GM19455 (cell line): ENCODE results near the gene SLC66A3.
"Not testable (repeated sequence)": the region's sequence is repeated elsewhere in the genome, so short reads cannot be mapped to it uniquely, and the experiment has no call there.

Experiments
- ATAC-seq: cut with Tn5 transposase; IDR thresholded peaks from one replicate; pipeline ENCODE4 v1.9.1; 2021; ENCODE audit not compliant: unreplicated experiment

The SLC66A3 gene

GRCh38 chr2:11161747-11162146, 6.5 kb downstream of the SLC66A3 start:
- no peak for ATAC-seq

DNA sequence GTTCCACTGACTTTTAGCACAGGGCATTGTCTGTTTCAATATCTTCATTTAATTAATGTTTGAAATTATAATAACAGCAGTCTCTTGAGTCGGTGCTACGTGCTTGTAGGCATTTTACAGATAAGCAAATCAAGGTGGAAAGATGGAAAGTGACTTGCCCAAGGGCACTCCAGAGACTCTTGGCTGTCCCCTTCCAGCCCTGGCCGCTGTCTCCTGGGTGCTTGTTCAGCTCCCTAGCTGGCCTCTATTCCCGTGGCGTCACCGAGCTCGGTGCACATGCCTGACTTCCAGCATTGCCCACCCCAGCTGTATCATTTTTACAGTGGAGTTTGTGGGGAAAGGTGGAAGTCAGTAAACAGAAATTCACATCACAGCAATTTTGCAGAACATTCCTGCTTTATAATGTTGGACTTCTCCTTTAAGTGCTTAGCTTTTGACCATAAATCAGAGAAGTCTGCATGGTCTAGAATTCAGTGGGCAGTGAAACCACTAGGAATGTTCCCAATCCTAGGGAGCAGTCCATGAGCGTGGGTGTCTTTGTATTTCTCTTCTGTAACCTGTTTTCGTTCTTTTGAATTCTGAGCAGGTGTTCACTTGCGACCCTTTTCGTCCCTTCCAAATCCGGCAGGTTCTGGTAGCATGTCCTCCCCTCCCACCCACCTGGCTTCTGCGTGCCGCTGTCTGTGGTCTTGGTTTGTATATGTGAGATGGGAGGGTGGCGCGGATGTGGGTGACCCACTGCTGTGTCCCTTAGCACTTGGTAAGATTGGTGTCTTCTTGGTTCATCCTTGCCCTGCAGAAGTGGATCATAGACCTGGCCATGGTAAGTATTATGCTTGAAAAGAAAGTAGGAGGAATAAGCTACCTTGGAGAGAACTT, 8.4 kb downstream of the SLC66A3 start:
- ATAC-seq = no peak

DNA sequence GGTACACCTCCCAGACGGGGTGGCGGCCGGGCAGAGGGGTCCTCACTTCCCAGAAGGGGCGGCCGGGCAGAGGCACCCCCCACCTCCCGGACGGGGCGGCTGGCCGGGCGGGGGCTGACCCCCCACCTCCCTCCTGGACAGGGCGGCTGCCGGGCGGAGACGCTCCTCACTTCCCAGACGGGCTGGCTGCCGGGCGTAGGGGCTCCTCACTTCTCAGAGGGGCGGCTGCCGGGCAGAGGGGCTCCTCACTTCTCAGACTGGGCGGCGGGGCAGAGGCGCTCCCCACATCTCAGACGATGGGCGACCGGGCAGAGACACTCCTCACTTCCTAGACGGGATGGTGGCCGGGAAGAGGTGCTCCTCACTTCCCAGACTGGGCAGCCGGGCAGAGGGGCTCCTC, 9.8 kb downstream of the SLC66A3 start:
- not testable (repeated sequence) for ATAC-seq

GRCh38 chr2:11166476-11166875, 11.2 kb downstream of the SLC66A3 start:
- no peak for ATAC-seq

GRCh38 chr2:11168488-11168887, 13.2 kb downstream of the SLC66A3 start:
- ATAC-seq = no peak

GRCh38 chr2:11169333-11169732, 14.1 kb downstream of the SLC66A3 start:
- ATAC-seq = no peak

DNA sequence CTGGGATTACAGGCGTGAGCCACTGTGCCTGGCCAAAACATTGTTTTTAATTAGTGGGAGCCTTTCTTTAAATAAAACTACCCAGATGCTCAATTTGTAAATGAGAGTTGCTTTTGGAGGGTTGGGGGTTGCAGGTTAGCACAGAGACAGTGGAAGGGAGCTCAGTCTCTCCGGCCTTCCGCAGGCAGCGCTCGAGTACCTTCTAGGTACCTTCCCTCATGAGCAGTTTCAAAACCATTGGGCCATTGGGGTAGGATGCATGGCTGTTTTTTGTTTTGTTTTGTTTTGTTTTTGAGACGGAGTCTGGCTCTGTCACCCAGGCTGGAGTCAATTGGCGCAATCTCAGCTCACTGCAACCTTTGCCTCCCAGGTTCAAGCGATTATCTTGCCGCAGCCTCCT, 19.0 kb downstream of the SLC66A3 start:
- no peak for ATAC-seq

DNA sequence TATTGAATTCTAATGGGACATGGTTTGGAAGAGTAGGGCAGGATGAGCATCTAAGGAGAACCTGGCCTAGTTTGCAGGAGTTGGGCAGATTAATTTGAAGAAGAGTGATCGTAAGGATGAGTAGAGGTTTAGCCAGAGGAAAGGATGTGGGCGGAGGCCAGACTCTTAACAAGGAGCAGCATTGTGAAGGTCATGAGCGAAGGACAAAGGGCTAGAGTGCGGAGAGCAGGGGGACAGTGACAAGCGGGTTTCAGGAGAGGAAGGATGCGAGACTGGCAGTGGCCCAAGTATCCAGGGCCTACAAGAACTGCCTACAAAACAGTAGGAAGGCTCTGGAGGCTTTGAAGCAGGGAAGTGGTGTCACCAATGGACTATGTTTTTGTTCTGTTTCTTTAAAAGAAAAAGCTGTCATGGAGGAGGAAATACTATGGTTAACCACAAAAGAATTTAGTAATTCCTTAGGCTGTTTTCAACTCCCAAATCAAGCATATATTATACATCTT, 20.1 kb downstream of the SLC66A3 start:
- no peak for ATAC-seq

GRCh38 chr2:11177871-11178690, 22.8 kb downstream of the SLC66A3 start:
- ATAC-seq = no peak

GRCh38 chr2:11179196-11179595, 23.9 kb downstream of the SLC66A3 start:
- no peak for ATAC-seq

GRCh38 chr2:11179899-11180298, 24.6 kb downstream of the SLC66A3 start:
- no peak for ATAC-seq

- no peak for ATAC-seq
Observed at GRCh38 chr2:11180653-11181052, 25.4 kb downstream of the SLC66A3 start.

DNA sequence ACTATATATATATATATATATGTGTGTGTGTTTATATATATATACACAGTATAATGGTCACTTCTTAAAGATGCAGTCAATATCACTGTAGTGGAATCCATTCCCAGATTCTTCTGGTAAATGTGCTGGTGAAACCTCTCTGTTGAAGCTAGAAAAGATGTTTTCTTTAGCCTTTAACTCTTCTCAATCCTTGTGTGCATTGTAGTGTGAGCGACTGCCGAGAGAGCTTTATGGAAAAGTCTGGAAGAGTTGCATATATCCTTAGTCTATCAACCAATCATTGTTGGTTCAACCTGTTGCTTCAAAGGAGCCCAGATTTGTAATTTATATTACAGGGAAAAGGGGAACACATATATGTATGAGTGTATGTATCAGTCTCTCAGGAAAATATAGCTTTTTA, 27.7 kb downstream of the SLC66A3 start:
- ATAC-seq = no peak

- no peak for ATAC-seq
Observed at GRCh38 chr2:11186145-11186544, 30.9 kb downstream of the SLC66A3 start.

- no peak for ATAC-seq
Observed at GRCh38 chr2:11187083-11187619, 31.9 kb downstream of the SLC66A3 start.

GRCh38 chr2:11187731-11188130, 32.5 kb downstream of the SLC66A3 start:
- no peak for ATAC-seq

DNA sequence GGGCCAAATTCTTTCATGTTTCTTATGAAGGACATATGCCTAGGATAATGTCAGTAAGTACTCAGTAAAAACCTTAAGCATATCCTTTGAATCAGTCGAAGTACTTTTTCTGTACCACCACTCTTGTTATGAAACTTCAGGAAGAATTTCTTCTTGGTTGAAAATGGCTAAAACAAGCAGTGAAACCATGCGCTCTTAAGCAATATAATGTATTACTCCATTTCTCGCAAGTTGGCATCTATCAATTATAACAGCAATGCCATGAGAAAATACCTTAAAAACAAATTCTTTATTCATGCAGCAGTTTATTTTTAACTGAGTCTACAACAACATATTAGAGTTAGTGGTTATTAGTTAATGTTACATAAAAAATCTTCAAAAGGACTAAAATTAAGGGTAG, 41.0 kb downstream of the SLC66A3 start:
- ATAC-seq = no peak

DNA sequence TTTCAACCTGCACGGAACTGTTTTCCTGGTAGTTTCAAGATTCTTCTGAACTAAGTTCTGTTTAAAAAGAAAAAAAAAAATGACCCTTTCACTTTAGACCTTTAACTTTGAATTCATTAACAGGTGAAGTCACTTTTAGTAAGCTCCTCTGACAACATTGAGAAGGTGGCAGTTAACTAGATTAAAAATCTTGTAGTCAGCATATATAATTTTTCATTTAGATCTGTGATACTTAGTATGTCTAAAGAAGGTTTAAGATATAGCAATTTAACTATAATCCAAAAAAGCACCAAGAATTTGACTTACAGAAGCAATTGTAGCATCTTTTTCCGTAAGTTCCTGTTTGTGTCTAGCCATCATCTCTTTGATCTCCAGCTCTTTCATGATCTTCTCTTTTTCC, 45.4 kb downstream of the SLC66A3 start:
- ATAC-seq = no peak

- ATAC-seq = no peak
Observed at GRCh38 chr2:11201969-11202368, 46.7 kb downstream of the SLC66A3 start.

- no peak for ATAC-seq
Observed at GRCh38 chr2:11203480-11203879, 48.2 kb downstream of the SLC66A3 start.

GRCh38 chr2:11208083-11208482, 52.8 kb downstream of the SLC66A3 start:
- no peak for ATAC-seq

DNA sequence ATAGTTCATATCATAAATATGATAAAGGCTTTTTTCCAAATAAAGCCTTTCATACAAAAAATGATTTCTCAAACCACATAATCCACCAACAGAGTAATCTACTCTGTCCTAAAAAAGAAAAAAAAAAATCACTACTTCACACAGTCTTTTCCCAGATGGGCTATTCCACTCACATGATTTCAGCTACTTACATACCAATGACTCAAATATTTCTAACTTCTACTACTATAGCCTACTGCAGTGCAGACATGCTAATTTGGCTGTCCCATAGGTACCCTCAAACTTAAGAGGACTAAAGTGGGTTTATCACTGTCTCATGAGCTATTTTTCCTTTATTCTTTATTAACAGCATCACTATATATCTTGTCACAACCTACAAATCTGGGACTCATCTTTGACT, 57.4 kb downstream of the SLC66A3 start:
- ATAC-seq = no peak
